ENCODE measurements around the gene FANCI. TPM values are rescaled to one million over a fixed set of nuclear protein-coding genes. Genes with fewer than 3 reads are reported as not detected.

The FANCI gene
- total and polyA plus RNA-seq, 2 of the 13 experiments (the other 11 are each of a cell fraction or from before 2014, with no cell fraction given): 15.7 to 68.8 TPM

- TF ChIP-seq, protein P1, sequence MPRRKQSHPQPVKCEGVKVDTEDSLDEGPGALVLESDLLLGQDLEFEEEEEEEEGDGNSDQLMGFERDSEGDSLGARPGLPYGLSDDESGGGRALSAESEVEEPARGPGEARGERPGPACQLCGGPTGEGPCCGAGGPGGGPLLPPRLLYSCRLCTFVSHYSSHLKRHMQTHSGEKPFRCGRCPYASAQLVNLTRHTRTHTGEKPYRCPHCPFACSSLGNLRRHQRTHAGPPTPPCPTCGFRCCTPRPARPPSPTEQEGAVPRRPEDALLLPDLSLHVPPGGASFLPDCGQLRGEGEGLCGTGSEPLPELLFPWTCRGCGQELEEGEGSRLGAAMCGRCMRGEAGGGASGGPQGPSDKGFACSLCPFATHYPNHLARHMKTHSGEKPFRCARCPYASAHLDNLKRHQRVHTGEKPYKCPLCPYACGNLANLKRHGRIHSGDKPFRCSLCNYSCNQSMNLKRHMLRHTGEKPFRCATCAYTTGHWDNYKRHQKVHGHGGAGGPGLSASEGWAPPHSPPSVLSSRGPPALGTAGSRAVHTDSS (CRISPR knock-in tag; conservative IDR thresholded peaks at IDR 0.05): no peak
- TF ChIP-seq ZNF580 (CRISPR knock-in tag; IDR thresholded peaks at IDR 0.05; ENCODE audit: borderline replicate concordance, low read depth) (peak; percentile 63; the same call in 1 of the 2 replicates), MAX (IDR thresholded peaks at IDR 0.05) (peak; percentile 58; the same call in 1 of the 2 replicates), ZBTB26 (CRISPR knock-in tag; IDR thresholded peaks at IDR 0.05; ENCODE audit: borderline replicate concordance) (peak; percentile 76), KDM3A (CRISPR knock-in tag; IDR thresholded peaks at IDR 0.05; ENCODE audit: low read depth) (peak; percentile 73; the same call in 1 of the 2 replicates), ZNF780A (CRISPR knock-in tag; IDR thresholded peaks at IDR 0.05) (no peak), MED1 (CRISPR knock-in tag; IDR thresholded peaks at IDR 0.05) (no peak), ESRRA (CRISPR knock-in tag; IDR thresholded peaks at IDR 0.05; ENCODE audit: low read depth) (no peak), ZNF709 (CRISPR knock-in tag; IDR thresholded peaks at IDR 0.05) (no peak), ZFP62 (CRISPR knock-in tag; IDR thresholded peaks at IDR 0.05) (no peak), MXD4 (CRISPR knock-in tag; IDR thresholded peaks at IDR 0.05) (peak; percentile 50; the same call in 1 of the 2 replicates), SALL1 (CRISPR knock-in tag; IDR thresholded peaks at IDR 0.05) (peak; percentile 54), ZMAT3 (CRISPR knock-in tag; conservative IDR thresholded peaks at IDR 0.05) (no peak), ZNF570 (CRISPR knock-in tag; IDR thresholded peaks at IDR 0.05; ENCODE audit: borderline replicate concordance) (no peak), ZNF782 (CRISPR knock-in tag; IDR thresholded peaks at IDR 0.05; ENCODE audit: borderline replicate concordance) (no peak), STAG1 (CRISPR knock-in tag; IDR thresholded peaks at IDR 0.05) (peak; percentile 93), PHF8 (CRISPR knock-in tag; IDR thresholded peaks at IDR 0.05) (0 out of 2 replicates have a peak, but pooled peaks have one; percentile 37), IKZF5 (CRISPR knock-in tag; IDR thresholded peaks at IDR 0.05) (0 out of 2 replicates have a peak, but pooled peaks have one; percentile 53), HNRNPL (IDR thresholded peaks at IDR 0.05; ENCODE audit: low read depth, low read length) (no peak)
- TF ChIP-seq, protein P2, sequence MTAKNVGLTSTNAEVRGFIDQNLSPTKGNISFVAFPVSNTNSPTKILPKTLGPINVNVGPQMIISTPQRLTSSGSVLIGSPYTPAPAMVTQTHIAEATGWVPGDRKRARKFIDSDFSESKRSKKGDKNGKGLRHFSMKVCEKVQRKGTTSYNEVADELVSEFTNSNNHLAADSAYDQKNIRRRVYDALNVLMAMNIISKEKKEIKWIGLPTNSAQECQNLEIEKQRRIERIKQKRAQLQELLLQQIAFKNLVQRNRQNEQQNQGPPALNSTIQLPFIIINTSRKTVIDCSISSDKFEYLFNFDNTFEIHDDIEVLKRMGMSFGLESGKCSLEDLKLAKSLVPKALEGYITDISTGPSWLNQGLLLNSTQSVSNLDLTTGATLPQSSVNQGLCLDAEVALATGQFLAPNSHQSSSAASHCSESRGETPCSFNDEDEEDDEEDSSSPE (CRISPR knock-in tag; IDR thresholded peaks at IDR 0.05): peak; percentile 51
- TF ChIP-seq, protein P3, sequence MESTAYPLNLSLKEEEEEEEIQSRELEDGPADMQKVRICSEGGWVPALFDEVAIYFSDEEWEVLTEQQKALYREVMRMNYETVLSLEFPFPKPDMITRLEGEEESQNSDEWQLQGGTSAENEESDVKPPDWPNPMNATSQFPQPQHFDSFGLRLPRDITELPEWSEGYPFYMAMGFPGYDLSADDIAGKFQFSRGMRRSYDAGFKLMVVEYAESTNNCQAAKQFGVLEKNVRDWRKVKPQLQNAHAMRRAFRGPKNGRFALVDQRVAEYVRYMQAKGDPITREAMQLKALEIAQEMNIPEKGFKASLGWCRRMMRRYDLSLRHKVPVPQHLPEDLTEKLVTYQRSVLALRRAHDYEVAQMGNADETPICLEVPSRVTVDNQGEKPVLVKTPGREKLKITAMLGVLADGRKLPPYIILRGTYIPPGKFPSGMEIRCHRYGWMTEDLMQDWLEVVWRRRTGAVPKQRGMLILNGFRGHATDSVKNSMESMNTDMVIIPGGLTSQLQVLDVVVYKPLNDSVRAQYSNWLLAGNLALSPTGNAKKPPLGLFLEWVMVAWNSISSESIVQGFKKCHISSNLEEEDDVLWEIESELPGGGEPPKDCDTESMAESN (CRISPR knock-in tag; conservative IDR thresholded peaks at IDR 0.05): 0 out of 2 replicates have a peak, but pooled peaks have one; percentile 62
- TF ChIP-seq, protein P4, sequence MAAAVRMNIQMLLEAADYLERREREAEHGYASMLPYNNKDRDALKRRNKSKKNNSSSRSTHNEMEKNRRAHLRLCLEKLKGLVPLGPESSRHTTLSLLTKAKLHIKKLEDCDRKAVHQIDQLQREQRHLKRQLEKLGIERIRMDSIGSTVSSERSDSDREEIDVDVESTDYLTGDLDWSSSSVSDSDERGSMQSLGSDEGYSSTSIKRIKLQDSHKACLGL (CRISPR knock-in tag; IDR thresholded peaks at IDR 0.05): peak; percentile 32; the same call in 1 of the 2 replicates
Observed at GRCh38 chr15:89358755-89359439, 115.1 kb downstream of the FANCI start (continued).

Data from HepG2 (cell line).